GM12891 (cell line): Measurements from ENCODE around the gene GMPPB.

Experiments used
- PAX5 ChIP-seq: IDR thresholded peaks from 2 replicates; pipeline ENCODE4 v1.6.1; 2011; ENCODE audit warnings: low read length, moderate library complexity, mild to moderate bottlenecking; ENCODE audit not compliant: insufficient read depth, severe bottlenecking
- POLR2A ChIP-seq: IDR thresholded peaks from 2 replicates; pipeline ENCODE4 v1.6.1; 2011; ENCODE audit warnings: low read depth, low read length, control low read depth
- POLR2AphosphoS5 ChIP-seq: IDR thresholded peaks from 2 replicates; pipeline ENCODE4 v1.6.1; 2011; ENCODE audit warnings: low read depth, low read length, control low read depth
- POU2F2 ChIP-seq: IDR thresholded peaks from 2 replicates; pipeline ENCODE4 v1.6.1; 2011; ENCODE audit warnings: low read depth, mild to moderate bottlenecking, control low read depth, low read length, moderate library complexity
- SPI1 ChIP-seq: IDR thresholded peaks from 2 replicates; pipeline ENCODE4 v1.6.1; 2011; ENCODE audit warnings: low read depth, low read length, control low read depth
- TAF1 ChIP-seq: IDR thresholded peaks from 2 replicates; pipeline ENCODE4 v1.6.1; 2011; ENCODE audit warnings: low read depth, low read length, control low read depth

DNA sequence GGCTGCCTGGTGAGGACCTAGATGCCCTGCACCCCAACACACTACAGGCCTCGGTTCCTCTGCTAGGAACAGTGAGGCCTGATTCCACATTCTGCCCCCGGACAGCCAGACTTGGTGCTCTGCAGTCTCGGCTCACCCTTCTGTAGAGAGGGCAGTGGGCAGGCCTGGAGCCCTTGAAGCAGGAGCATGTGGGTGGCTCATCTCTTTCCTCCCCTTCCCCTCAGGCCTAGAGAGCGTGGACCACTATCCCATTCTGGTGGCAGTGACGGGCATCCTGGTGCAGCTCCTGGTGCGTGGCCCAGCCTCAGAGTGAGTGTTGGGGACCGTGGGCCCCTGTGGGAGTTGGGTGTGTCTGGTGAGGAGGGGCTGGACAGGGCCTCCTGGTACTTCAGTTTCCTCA lies 7.6 kb downstream of the GMPPB start:
- TF ChIP-seq TAF1 (no peak), POLR2A (no peak), POLR2AphosphoS5 (no peak; the same call in 1 of the 2 replicates), PAX5 (no peak), POU2F2 (no peak), SPI1 (no peak)
